NCI-H146 treated with DMSO at 0.1 percent for 48 hours (cell line): ENCODE data around the gene PSMD2.
A peak's percentile ranks its signal among the peaks of the same experiment; 100 is the strongest.

ENCODE experiments used
- DNase-seq: peaks from one replicate; lab custom pipeline; 2025; ENCODE audit not compliant: unreplicated experiment; lab: John Stamatoyannopoulos, UW

The PSMD2 gene

DNA sequence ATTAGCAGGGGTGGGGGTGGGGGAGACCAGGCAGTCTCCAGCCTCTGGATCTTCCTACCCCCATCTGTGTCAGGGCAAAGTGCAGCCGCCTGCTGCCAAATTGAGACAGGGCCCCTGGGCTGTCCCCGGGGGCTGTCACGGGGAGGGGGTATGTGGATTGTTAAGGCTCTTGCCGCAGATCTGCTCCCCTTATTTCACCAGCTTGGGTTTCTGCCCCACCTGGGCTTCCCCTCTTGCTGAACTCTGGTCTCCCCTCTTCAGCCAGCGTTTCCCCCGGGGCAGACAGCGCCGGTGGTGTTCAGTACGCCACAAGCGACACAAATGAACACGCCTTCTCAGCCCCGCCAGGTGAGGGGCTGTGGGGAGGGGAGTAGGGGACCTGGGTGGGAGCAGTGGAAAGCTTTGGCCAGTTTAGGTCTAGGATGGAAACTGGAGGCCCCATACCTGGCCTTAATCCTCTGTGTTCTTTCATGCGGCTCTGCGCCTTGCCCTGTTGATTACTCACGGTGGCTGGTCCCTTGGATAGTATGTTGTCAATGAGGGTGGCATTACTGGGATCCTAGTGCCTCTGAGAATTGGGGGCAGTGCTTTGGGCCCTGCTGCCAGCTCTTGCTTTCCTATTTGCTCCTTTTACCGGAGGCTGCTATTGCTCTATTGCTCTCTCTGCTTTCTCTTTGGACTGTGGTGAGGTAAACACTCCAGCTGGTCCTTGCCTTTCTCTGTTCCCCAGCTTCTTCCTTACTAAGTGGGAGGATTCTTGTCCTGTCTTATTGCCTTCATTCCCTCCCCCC is 17.0 kb downstream of the PSMD2 start:
- DNase-seq, result no peak

DNA sequence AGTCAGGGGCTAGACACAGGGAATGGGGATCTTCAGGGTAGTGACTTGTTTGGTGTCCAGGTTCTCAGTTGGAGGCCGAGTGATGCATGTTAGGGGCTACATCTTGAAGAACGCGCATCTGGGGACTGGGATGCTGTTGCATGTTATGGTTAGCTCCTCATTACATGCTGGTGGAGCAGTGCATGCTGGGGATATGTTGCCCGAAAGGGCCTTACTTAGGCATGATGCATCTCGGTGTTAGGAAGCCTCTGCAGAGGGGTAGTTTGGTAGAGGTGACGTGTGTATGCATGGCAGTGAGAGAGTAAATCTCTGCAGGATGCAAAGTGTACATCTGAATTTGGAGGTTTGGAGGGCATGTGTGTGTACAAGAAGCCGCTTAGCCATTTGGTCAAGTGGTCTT is 17.8 kb downstream of the PSMD2 start:
- DNase-seq, result no peak

DNA sequence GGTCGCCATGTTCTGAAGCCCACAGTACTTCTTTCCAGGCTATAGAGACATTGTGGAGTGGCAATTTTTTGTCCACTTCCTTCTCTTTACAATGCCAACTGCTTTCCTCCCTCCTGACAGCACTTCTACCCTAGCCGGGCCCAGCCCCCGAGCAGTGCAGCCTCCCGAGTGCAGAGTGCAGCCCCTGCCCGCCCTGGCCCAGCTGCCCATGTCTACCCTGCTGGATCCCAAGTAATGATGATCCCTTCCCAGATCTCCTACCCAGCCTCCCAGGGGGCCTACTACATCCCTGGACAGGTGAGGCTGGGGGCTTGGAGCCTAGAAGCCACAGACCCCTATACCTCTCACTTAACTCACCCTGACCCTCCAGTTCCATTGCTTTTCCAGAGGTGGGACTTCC is 18.2 kb downstream of the PSMD2 start:
- no peak for DNase-seq

DNA sequence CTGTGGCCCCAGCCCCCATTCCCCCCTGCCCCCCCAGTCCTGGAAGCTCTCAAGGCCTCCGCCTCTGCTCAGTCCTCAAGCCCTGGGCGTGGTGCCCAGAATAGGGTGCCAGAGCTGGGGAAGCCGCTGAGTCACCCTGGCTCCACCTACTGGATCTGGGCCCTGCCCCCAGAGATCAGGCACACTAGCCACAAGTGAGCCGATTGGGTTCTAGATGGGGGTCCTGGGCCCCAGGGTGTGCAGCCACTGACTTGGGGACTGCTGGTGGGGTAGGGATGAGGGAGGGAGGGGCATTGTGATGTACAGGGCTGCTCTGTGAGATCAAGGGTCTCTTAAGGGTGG is 21.0 kb downstream of the PSMD2 start:
- DNase-seq, result no peak

DNA sequence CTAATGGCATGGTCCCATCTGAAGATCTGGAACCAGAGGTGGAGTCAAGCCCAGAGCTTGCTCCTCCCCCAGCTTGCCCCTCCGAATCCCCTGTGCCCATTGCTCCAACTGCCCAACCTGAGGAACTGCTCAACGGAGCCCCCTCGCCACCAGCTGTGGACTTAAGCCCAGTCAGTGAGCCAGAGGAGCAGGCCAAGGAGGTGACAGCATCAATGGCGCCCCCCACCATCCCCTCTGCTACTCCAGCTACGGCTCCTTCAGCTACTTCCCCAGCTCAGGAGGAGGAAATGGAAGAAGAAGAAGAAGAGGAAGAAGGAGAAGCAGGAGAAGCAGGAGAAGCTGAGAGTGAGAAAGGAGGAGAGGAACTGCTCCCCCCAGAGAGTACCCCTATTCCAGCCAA is 22.6 kb downstream of the PSMD2 start:
- no peak for DNase-seq

DNA sequence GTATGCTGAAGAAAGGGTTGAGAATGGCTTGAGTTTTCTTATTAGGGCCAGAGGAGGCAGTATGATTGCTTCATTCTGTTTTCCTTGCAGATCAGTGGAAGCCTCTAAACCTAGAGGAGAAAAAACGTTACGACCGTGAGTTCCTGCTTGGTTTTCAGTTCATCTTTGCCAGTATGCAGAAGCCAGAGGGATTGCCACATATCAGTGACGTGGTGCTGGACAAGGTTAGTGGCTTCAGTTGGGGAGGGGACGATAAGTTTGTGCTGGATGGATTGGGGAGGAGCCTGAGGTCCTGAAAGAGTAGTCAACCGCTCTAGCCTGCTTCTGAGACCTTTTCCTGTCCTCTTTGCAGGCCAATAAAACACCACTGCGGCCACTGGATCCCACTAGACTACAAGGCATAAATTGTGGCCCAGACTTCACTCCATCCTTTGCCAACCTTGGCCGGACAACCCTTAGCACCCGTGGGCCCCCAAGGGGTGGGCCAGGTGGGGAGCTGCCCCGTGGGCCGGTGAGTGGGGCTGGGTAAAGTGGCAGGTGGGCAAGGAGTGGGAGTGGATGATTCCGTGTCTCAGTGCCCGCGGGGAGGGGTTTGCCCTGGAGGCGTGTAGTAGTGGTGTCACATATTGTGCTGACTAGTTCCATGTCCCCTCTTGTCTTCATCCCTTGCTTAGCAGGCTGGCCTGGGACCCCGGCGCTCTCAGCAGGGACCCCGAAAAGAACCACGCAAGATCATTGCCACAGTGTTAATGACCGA is 23.9 kb downstream of the PSMD2 start:
- DNase-seq, result no peak

DNA sequence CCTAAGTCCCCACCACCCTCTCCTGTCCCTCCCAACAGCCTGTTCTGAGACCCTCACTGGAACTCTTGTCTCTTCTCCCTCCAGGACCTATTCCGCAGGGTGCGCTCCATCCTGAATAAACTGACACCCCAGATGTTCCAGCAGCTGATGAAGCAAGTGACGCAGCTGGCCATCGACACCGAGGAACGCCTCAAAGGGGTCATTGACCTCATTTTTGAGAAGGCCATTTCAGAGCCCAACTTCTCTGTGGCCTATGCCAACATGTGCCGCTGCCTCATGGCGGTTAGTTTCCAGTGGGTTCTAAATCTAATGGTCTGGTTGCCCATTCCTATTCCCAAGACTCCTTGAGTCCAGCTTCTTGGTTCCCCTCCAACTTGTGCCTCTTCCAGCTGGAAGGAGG is 24.7 kb downstream of the PSMD2 start:
- DNase-seq, result no peak

DNA sequence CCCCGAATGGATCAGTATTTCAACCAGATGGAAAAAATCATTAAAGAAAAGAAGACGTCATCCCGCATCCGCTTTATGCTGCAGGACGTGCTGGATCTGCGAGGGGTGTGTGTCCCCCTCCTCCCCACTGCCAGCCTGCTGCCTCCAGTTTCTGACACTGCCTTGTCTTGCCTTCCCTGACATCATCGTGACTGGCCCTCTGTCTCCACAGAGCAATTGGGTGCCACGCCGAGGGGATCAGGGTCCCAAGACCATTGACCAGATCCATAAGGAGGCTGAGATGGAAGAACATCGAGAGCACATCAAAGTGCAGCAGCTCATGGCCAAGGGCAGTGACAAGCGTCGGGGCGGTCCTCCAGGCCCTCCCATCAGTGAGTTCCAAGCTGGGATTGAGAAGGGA is 26.2 kb downstream of the PSMD2 start:
- no peak for DNase-seq

DNA sequence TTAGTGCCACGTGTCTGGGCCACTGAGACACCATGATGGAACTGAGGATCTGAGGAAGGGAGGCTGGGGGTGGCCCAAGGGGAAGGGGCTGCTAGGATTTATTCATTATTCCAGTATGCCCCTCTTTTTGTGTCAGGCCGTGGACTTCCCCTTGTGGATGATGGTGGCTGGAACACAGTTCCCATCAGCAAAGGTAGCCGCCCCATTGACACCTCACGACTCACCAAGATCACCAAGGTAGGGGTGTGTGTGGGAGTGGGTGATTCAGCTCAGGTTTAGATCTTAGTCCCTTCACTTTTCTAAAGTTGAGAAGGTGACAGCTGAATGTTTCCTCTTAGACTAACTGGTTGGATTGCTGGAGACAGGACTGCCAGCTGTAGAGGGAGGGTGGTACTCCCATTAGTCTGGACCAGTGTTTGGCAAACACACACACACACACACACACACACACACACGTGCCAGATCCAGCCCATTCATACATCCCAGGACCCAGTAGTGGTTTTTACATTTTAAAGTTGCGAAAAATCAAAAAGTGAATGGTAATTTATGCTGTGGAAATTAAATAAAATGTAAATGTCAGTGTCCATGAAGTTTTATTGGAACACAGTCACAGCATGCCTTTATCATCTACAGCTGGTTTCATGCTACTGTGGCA is 26.8 kb downstream of the PSMD2 start:
- no peak for DNase-seq

DNA sequence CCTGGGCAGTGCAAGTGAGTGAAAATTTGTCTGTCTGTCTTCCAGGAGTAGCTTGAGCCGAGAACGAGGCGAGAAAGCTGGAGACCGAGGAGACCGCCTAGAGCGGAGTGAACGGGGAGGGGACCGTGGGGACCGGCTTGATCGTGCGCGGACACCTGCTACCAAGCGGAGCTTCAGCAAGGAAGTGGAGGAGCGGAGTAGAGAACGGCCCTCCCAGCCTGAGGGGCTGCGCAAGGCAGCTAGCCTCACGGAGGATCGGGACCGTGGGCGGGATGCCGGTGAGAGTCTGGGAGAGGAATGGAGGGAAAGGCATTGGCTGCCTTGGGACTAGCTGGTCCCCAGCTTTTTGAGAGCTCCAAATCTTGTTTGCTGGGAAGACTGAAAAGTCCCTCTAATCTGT is 28.1 kb downstream of the PSMD2 start:
- no peak for DNase-seq

DNA sequence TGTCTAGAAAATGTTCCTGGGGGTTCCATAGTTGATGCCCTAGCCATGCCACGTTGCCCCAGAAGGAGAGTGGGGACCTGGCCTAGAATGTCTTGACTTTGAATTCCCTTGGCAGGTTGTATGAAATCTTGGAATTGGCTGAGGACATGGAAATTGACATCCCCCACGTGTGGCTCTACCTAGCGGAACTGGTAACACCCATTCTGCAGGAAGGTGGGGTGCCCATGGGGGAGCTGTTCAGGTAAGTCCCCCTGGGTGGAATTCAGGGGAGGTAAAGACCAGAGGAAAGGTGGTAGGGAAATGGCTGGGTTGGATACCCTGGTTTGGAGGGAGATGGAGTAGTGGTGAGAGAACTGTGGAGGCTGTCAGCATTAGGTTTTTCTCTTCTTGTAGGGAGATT is 29.5 kb downstream of the PSMD2 start:
- no peak for DNase-seq

DNA sequence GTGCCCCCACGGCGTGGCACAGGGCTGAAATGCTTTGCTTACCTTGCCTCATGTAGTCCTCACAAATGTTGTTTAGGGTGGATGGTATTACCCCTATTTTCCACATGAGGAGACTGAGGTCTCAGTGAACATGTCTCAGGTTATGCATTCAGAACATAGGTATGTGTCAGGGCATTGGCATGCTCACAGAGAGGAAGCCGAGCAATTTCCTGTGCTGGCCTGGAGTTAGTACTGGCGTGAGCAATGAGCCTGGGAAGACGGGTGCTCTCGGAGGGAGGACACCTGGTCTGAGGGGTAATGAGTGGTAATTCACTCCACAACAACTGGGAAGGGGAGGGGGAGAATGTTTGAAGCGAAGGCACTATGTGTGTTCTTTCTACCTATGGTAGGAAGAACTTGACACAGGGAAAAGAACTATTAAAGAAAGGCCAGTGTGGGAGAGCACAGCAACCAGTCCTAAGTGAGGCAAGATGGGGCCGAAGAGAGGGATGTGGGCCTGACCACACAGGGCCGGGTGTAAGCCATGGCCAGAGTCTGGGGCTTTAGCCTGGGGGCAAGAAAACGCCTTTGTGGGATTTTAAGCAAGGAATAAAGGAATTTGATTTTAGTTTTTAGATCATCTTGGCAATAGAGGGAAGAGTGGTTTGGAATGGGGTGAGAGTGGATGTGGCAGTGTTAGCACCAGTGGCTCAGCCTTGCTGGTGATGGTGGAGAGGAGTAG is 33.5 kb downstream of the PSMD2 start:
- no peak for DNase-seq

DNA sequence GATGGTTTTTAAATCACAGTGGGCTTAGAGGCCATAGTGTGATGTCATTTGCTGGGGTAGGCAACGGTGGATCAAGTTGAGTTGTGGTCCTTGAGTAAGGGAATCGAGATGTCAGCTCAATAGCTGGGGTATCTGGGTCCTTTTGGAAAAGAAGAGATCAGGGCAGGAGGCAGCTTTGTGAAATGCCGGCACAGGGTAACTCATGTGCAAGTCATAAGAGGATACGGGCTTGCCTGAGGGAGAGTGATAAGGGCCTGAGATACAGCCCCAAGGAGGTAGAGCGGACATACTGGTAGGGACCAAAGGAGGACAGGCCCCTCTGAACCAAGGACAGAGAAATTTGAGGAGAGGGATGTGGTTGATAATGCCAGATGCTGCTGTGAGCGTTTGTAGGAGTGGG is 34.1 kb downstream of the PSMD2 start:
- DNase-seq, result no peak

DNA sequence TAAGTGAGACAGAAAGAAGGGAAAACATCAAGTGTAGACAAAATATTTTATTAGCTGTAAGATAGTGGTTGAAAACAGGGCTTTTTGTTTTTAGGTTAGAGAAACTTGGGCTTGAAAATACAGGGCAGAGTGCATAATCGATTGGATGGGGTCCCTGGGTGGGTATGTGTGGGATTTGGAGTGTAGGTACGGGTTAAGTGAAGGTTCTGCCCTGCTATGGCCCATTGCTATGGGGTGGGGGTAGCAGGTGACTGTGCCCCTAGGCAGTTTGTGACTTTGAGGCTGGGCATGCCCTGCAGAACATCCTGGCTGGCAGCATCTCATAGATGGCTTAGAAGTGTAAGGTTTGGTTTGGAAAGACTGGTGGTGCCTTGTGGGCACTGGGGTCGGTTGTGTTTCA is 34.7 kb downstream of the PSMD2 start:
- DNase-seq, result no peak

DNA sequence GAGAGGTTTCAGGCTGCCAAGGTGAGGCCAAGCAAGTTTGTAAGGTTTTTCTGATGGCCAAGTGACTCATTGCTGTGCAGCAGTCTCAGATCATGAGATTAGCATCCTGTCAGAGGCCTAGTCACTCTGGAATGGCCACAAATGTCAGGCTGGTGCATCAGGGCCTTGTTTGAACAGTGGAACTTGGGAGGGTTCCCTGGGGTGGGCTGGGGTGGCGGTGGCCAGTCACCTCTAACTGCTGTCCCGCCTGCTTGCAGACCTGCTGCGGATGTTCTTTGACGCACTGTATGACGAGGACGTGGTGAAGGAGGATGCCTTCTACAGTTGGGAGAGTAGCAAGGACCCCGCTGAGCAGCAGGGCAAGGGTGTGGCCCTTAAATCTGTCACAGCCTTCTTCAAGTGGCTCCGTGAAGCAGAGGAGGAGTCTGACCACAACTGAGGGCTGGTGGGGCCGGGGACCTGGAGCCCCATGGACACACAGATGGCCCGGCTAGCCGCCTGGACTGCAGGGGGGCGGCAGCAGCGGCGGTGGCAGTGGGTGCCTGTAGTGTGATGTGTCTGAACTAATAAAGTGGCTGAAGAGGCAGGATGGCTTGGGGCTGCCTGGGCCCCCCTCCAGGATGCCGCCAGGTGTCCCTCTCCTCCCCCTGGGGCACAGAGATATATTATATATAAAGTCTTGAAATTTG is 35.6 kb downstream of the PSMD2 start:
- DNase-seq, result no peak

DNA sequence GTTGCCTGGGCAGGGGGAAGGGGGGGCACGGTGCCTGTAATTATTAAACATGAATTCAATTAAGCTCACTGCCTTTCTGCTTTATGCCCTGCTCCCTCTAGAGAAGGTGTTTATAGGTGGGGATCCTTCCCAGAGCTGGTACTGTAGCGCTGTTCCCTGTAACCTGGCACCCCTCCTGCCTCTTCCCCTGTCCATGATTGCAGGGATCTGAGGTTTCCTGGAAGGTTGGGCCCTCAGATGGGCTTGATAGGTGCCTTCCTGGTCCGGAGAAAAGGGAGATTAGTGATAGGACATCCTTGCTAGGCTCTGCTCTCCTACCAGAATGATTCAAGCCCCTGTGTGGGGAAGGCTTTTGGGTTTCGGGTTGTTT is 36.2 kb downstream of the PSMD2 start:
- DNase-seq, result no peak

DNA sequence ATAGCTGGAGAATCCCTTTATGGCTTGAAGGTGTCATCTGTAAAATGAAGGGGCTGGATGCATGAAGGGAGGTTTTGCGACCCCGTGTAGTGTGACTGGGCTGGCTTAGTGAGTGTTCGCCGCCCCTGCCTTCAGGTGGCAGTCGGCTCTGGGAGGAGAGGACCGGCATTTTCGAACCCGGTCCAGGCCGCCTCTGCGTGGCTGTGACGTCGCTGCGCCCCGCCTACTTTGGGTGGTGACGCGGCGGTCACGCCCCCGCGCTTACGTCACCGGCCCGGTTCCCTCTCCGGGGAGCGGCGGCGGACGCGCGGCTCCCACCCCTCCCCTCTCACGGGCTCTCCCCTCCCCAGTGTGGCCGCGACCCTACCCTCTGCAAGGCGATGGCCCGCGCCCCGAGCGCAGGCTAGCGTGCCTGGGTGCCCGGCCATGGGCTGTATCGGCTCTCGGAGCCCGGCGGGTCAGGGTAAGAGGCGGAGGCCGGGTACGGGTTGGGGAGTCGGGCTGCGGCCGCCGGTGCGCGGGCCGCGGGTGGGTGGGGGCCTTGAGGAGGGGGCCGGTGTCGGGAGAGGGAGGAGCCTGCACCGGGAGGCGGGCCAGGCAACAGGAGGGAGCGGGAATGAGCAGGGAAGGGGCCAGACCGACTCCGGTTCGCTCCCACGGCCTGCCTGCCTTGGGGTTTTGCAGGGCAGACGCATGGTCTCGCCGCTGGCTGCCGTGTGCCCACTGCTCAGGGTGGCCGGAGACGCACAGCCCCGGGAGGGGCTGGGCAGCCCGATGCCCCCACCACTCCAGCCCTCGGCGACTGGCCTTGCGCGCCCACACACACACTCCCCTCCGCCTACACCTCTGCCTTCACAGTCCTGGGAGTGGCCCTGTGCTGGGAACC is 36.9 kb downstream of the PSMD2 start:
- peak; percentile 52 for DNase-seq

DNA sequence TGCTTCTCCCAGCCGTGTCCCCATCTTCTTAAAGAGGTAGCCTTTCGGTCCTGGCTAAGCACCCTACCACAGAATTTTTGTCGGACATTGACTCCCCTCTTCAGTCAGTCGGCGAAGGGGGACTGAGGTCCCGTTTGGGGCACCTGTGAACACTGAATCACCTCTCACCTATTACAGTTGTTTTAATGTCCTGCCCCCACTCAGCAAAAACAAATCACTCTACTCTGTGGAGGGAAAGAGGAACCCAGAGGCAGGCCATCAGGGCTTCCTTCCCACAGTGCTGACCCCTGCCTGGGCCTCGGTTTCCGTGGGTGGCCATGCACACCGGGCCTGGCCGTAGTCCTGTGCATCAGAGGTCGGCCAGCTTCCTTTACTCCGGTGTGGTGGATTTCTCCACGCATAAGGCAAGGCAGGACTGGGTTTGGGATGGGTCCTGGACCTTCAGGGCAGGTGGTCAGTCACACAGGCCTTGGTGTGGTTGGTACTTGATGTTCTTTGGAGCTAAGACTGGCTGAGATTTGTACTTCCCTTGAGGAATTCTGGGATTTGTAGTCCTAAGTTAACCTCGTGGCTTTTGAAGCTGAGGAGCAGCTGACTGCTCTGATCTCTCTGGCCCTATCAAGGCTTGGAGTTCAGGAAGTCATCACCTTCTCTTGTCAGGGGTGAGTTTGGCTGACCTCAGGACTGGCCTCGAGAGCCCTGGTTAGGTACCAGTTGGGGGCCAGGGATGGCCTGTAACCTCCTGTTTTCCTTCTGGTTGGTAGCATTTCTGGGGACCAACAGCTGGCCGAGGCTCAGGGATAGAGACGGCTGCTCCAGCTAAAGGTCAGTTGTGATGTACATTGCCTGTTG is 37.7 kb downstream of the PSMD2 start:
- DNase-seq, result peak; percentile 66

DNA sequence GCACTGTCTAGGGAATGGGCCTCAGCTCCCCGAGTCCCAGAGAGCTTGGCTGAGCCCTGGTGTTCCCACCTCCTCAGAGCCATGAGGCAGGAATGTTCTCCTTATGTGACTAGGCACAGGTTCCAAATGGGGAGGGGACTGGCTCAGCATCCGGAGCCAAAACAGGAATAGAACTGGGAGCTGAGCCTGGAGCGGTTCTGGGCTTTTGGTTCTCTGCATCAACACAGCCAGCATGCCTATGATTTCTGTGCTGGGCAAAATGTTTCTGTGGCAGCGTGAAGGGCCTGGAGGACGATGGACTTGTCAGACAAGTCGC is 38.3 kb downstream of the PSMD2 start, which contains the start of gene FAM131A:
FAM131A (plus strand) TSS at position 202 of the 316 bp plus-strand sequence; CDS start at position 233, 31 bp downstream.
- no peak for DNase-seq
